Measurements from ENCODE around the gene STIMATE.

The STIMATE gene

DNA sequence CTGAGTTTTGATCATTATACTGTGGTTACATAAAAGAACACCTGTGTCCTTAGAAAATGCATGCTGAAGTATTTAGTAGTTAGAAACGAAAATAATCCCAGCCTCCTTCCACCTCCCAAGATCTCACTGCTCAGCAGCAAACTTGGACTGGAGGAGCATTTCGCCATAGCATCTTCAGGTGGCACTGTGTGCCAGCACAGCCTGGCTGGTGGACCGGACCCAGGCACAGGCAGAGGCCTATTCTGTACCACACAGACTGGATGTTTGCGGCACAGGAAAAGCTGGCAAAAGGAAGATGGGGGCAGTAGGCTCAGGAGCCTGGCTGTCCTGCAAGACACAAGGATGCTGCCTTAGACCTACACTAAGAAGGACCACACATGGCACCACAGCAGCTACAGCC lies 10.2 kb downstream of the STIMATE start:
- TF ChIP-seq TAF1 (IDR thresholded peaks at IDR 0.05; ENCODE audit: borderline replicate concordance, insufficient read depth, low read length) (no peak), FOXP2 (optimal IDR thresholded peaks at IDR 0.05; ENCODE audit: borderline replicate concordance, extremely low read depth, extremely low read length, insufficient read depth) (no peak)

DNA sequence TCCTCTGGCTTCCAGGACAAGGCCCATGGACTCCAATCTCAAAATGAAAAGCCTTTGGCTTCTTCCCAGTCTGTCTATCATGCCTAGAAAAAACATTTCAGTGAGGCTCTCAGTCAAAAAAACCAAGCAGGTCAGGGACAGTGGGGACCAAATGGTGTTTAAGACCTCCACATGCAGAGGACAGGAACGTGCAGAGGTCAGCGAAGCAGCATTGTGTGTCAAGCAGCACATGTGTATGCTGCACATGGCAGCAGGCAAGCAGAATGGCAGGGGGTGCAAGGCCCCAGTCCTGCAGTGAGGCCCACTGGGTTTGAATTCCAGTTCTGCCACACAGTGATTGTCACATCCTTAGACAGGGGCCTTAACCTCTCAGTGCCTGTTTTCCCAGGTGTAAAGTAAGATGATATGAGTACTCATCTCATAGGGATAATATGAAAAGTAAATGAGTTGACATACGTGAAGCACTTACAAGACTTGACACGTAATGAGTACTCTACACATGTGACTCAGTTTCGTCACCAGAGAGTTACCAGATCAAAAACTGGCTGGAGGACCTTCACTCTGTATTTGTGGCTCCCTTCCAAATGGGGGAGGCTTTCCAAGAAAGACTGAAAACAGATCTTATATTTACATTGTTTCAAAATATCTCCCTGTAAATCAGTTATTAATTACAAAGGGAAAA lies 11.2 kb downstream of the STIMATE start:
- no peak for TF ChIP-seq FOXP2 (optimal IDR thresholded peaks at IDR 0.05; ENCODE audit: borderline replicate concordance, extremely low read depth, extremely low read length, insufficient read depth)
- no peak for TF ChIP-seq REST (IDR thresholded peaks at IDR 0.05; ENCODE audit: insufficient read depth in 1 of 2, low read depth in 2 of 2, low read length in 2 of 2)
- no peak for TF ChIP-seq TAF1 (IDR thresholded peaks at IDR 0.05; ENCODE audit: borderline replicate concordance, insufficient read depth, low read length)
- no peak for TF ChIP-seq POLR2AphosphoS5 (IDR thresholded peaks at IDR 0.05; ENCODE audit: low read depth, low read length)
- TF ChIP-seq SIN3A (IDR thresholded peaks at IDR 0.05; ENCODE audit: borderline replicate concordance, insufficient read depth, low read length), result no peak

- TF ChIP-seq REST (IDR thresholded peaks at IDR 0.05; ENCODE audit: insufficient read depth in 1 of 2, low read depth in 2 of 2, low read length in 2 of 2), result no peak
- TF ChIP-seq TAF1 (IDR thresholded peaks at IDR 0.05; ENCODE audit: borderline replicate concordance, insufficient read depth, low read length), result no peak
- TF ChIP-seq POLR2AphosphoS5 (IDR thresholded peaks at IDR 0.05; ENCODE audit: low read depth, low read length), result no peak
Measured at GRCh38 chr3:52882377-52882776, 15.0 kb downstream of the STIMATE start.

- no peak for TF ChIP-seq REST (IDR thresholded peaks at IDR 0.05; ENCODE audit: insufficient read depth in 1 of 2, low read depth in 2 of 2, low read length in 2 of 2)
Measured at GRCh38 chr3:52881871-52882270, 15.5 kb downstream of the STIMATE start.

- TF ChIP-seq REST (IDR thresholded peaks at IDR 0.05; ENCODE audit: insufficient read depth in 1 of 2, low read depth in 2 of 2, low read length in 2 of 2) (no peak), SIN3A (IDR thresholded peaks at IDR 0.05; ENCODE audit: borderline replicate concordance, insufficient read depth, low read length) (no peak), TAF1 (IDR thresholded peaks at IDR 0.05; ENCODE audit: borderline replicate concordance, insufficient read depth, low read length) (no peak), POLR2AphosphoS5 (IDR thresholded peaks at IDR 0.05; ENCODE audit: low read depth, low read length) (no peak), FOXP2 (optimal IDR thresholded peaks at IDR 0.05; ENCODE audit: borderline replicate concordance, extremely low read depth, extremely low read length, insufficient read depth) (no peak)
Measured at GRCh38 chr3:52880474-52880873, 16.9 kb downstream of the STIMATE start.
